HG03103 (cell line): ENCODE data around the gene IFT22.
"Not testable (repeated sequence)": the region's sequence is repeated elsewhere in the genome, so short reads cannot be mapped to it uniquely, and the experiment has no call there.

Experiments used
- ATAC-seq: cut with Tn5 transposase; IDR thresholded peaks from one replicate; pipeline ENCODE4 v1.9.1; 2021; ENCODE audit warnings: low read depth; ENCODE audit not compliant: unreplicated experiment

IFT22 gene

DNA sequence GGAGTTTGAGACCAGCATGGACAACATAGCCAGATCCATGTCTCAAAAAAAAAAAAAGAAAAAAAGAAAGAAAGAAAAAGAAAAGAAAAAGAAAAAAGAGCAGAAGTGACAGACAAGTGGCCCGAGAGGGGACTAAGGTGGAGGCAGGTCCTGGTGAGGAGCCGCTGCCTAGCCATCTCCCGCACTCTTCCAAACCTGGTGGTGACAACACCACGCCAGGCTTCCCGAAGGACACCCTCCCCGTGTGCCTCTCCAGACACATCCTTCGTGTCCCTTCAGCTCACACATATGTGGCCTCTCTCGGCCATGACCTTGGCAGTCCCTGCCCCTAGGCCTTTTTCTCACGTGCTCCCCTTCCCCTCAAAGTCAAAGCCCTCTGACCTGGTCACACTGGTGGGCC lies 36.4 kb downstream of the IFT22 start:
- ATAC-seq: no peak

DNA sequence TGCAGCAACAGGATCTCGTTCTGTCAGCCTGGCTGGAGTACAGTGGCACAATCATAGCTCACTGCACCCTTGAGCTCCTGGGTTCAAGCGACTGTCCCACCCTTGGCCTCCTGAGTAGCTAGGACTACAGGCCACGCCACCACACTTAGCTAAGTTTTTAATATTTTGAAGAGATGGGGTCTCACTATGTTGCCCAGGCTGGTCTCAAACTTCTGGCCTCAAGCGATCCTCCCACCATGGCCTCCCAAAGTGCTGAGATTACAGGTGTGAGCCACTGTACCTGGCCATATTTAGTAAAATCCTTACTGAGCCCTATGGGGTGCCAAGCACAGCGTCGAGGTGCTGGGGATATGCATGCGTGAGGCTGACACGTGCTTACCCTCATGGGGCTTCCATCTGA lies 40.7 kb downstream of the IFT22 start:
- ATAC-seq: not testable (repeated sequence)

DNA sequence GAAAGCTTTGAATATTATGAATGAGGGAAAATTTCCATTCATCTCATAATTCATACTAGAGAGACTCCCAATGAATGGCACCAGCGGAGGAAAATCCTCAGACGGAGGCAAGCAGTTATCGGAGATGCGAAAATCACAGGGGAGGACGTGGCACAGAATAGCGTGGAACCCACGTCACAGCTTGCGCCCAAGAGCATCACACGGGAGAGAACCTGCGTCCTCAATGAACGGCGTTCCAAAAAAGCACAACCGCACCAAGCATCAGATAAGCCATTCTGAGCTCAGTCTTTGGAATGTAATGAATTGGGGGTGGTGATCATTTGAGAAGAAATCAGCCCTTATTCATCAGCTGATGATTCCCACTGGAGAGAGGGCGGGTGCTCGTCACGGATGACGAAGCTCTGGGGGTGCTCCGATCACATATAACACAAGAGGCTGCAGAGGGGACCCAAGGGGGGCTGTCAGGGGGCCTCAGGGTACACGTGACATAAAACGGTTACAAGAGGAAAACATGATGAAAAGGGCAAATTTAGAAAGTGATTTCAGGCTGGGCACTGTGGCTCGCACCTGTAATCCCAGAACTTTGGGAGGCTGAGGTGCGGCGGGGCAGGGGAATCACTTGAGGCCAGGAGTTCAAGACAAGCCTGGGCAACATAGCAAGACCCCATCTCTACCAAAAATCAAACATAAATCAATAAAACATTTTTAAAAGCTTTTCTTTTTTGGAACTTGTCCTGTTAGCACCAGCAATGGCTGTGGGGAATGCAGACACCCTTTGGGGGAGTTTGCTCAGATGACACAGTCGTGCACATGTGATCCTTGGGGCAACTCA lies 42.9 kb downstream of the IFT22 start:
- ATAC-seq: no peak

DNA sequence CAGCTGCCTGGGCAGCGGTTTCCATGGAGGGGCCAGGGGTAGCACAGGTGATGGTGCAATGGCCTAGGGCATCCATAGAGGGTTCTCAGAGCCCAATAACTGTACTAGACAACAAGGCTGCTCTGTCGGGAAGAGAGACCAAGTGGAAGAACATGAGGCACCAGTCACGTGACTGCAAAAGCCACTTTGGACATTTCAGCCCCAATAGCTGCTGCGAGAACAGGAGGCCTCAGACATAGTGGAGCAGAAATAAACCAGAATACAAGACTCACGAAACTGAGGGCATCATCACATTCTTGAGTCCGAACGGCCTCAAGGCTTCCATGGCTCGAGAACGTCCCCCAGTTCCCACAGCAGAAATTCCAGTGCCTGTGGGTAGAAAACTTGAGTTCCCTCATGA lies 44.5 kb downstream of the IFT22 start:
- ATAC-seq: no peak

DNA sequence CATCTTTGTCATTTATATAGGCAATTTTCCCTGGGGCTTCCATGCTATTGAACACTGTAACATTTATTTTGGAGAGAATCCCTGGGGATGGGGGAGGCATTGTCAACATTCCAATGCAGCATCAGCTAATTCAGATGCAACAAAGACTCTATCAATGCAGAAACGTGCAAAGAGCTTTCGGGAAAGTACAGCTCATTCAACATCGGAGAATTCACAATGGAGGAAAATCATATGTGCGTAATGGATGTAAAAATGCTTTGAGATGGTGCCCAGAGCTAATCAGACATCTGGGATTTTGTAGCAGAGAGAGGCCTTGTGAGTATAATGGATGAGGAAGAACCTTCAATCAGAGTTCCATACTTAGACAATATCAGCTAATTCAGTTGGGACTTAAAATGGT lies 48.4 kb downstream of the IFT22 start:
- ATAC-seq: no peak

DNA sequence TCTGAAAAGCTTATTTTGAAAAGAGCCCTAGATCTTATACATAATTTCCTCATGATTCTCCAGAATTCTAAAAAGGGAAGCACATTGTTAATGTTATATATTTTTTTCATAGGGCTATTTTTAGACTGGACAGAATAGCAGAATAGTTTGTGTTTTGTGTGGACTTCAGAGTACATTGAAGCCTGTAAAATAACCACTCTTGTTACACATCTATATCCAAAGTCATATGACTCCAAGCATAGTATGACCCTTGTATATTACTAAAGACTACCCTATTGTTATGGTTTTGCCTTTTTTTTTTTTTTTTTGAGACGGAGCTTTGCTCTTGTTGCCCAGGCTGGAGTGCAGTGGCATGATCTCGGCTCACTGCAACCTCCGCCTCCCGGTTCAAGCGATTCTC lies 50.6 kb downstream of the IFT22 start:
- no peak for ATAC-seq

DNA sequence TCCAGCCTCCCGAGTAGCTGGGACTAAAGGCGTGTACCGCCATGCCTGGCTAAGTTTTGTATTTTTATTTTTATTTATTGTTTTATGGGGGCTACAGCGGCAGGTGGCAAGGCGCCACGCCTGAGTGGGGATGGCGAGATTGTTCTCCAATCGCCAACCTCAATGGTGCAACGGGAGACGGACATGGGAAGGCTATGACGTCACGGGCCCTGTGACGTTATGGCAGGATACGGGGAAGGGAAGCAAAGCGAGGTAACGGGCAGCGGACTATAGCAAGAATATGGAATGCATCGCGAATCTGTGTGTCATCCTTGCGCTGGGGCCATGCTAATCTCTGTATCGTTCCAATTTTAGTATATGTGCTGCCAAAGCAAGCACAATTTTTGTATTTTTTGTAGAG lies 51.9 kb downstream of the IFT22 start:
- no peak for ATAC-seq

DNA sequence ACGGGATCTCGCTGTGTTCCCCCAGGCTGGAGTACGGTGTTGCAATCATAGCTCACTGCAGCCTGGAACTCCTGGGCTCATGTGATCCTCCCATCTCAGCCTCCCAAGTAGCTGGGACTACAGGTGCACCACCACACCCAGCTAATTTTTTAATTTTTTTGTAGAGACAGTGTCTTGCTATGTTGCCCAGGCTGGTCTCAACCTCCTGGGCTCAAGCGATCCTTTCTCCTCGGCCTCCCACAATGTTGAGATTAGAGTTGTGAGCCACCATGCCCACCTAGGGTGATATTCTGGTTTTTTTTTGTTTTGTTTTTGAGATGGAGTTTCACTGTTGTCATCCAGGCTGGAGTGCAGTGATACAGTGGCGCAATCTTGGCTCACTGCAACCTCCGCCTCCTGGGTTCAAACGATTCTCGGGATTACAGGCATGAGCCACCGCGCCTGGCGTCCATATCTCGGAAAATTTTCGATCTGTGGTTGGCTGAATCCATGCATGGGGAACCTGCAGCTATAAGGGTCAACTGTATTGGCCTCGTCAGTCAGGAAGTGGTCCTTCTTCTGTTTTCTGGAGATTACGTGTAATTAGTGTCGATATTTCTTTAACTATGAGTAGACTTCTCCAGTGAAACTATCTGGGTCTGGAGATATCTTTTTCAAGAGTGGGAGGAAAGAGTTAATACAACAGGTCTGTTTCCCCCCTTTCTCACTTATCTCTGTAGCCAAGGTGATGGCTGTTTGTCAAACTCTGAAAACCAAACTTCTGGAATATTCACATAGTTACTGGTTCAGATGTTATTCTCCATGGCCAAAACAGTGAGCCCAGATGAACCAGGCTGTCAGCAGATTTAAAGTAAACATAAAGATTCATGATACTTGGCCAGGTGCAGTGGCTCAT lies 55.7 kb downstream of the IFT22 start:
- no peak for ATAC-seq

DNA sequence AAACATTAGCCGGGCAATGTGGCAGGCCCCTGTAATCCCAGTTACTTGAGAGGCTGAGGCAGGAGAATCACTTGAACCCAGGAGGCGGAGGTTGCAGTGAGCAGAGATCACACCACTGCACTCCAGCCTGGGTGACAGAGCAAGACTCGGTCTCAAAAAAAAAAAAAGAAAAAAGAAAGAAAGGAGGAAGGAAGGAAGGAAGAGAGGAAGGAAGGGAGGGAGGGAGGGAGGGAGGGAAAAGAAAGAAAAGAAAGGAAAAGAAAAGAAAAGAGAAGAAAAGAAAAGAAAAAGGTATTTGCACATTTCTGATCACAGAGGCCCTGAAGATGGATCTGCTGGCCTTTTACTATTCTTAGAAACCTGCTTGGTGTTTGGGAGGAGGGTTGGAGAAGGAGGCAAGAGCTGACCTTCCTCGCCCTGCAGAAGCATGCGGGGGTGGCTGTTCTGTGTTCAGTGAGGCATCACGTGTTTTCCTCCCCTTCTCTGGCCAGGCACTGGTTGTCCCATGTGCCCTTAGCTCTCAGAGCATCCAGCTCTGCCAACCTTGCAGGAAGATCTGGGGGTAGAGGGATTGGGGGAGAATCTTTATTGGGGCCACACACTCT lies 57.4 kb downstream of the IFT22 start:
- not testable (repeated sequence) for ATAC-seq
